IPS-18c (cell line): Measurements from ENCODE around the gene SLC35D2.

Source experiments
- H3K4me3 ChIP-seq: 2 replicates; pipeline ENCODE4 v1.7.0; 2013; ENCODE audit warnings: low read depth, mild to moderate bottlenecking, low read length, moderate library complexity; ENCODE audit not compliant: insufficient read depth
- H3K9me3 ChIP-seq: one replicate; pipeline ENCODE4 v1.6.1; 2013; ENCODE audit warnings: mild to moderate bottlenecking, low read length, moderate library complexity; ENCODE audit not compliant: control insufficient read depth, insufficient read depth

SLC35D2 gene

GRCh38 chr9:96383165-96383942 is at the start of gene SLC35D2:
Gene SLC35D2 (minus strand): TSS chr9:96383711. CDS start chr9:96383634, 77 bp downstream.
- H3K9me3 ChIP-seq: no peaks in the 10 kb centered on the region
- H3K4me3 ChIP-seq: peak within 1 kb of the TSS; percentile 70

GRCh38 chr9:96430377-96430776 is 46.9 kb upstream of the SLC35D2 start:
- Histone ChIP-seq H3K9me3 (no peaks in the 10 kb centered on the region), H3K4me3 (no peak overlapping the region)

GRCh38 chr9:96429732-96430131 is 46.2 kb upstream of the SLC35D2 start:
- no peaks in the 10 kb centered on the region for H3K9me3 ChIP-seq
- no peak overlapping the region for H3K4me3 ChIP-seq

GRCh38 chr9:96425500-96426169 is 42.1 kb upstream of the SLC35D2 start:
- Histone ChIP-seq H3K4me3 (no peak overlapping the region), H3K9me3 (no peaks in the 10 kb centered on the region)

- H3K4me3 ChIP-seq: no peak overlapping the region
- no peaks in the 10 kb centered on the region for H3K9me3 ChIP-seq
Measured at GRCh38 chr9:96423985-96424336, 40.5 kb upstream of the SLC35D2 start.

- H3K9me3 ChIP-seq: no peaks in the 10 kb centered on the region
Measured at GRCh38 chr9:96423322-96423984, 39.9 kb upstream of the SLC35D2 start.

GRCh38 chr9:96420468-96421219 is 37.1 kb upstream of the SLC35D2 start:
- H3K9me3 ChIP-seq: peaks cover 3% of the 10 kb centered on the region
- H3K4me3 ChIP-seq: no peak overlapping the region

More at GRCh38 chr9:96423322-96423984, 39.9 kb upstream of the SLC35D2 start:
- H3K4me3 ChIP-seq: no peak overlapping the region

GRCh38 chr9:96419691-96419969 is 36.1 kb upstream of the SLC35D2 start:
- Histone ChIP-seq H3K9me3 (peaks cover 3% of the 10 kb centered on the region), H3K4me3 (peak overlapping the region; percentile 68; the same call in 1 of the 2 replicates)

- Histone ChIP-seq H3K9me3 (peaks cover 3% of the 10 kb centered on the region), H3K4me3 (peak overlapping the region; percentile 68)
Measured at GRCh38 chr9:96418920-96419690, 35.6 kb upstream of the SLC35D2 start.

- H3K9me3 ChIP-seq: peaks cover 3% of the 10 kb centered on the region
- H3K4me3 ChIP-seq: peak within 1 kb of the TSS; percentile 68
Measured at GRCh38 chr9:96418083-96418919, 34.8 kb upstream of the SLC35D2 start, which contains the start of gene ZNF367. Gene ZNF367 (minus strand): TSS chr9:96418370. CDS start chr9:96418032, 338 bp downstream.

GRCh38 chr9:96417661-96418082 is 34.2 kb upstream of the SLC35D2 start:
- peaks cover 3% of the 10 kb centered on the region for H3K9me3 ChIP-seq
- peak overlapping the region; percentile 68 for H3K4me3 ChIP-seq

- H3K9me3 ChIP-seq: peaks cover 3% of the 10 kb centered on the region
- peak overlapping the region; percentile 68 for H3K4me3 ChIP-seq
Measured at GRCh38 chr9:96417051-96417586, 33.6 kb upstream of the SLC35D2 start.

- H3K9me3 ChIP-seq: peaks cover 3% of the 10 kb centered on the region
- no peak overlapping the region for H3K4me3 ChIP-seq
Measured at GRCh38 chr9:96413302-96414221, 30.1 kb upstream of the SLC35D2 start.

GRCh38 chr9:96412174-96412913 is 28.8 kb upstream of the SLC35D2 start:
- no peaks in the 10 kb centered on the region for H3K9me3 ChIP-seq
- no peak overlapping the region for H3K4me3 ChIP-seq
